GM18867 (cell line): Measurements from ENCODE around the gene EXOC6.

Source experiments
- ATAC-seq: cut with Tn5 transposase; IDR thresholded peaks from one replicate; pipeline ENCODE4 v1.9.1; 2021; ENCODE audit warnings: mild to moderate bottlenecking, moderate library complexity; ENCODE audit not compliant: unreplicated experiment

Gene EXOC6

DNA sequence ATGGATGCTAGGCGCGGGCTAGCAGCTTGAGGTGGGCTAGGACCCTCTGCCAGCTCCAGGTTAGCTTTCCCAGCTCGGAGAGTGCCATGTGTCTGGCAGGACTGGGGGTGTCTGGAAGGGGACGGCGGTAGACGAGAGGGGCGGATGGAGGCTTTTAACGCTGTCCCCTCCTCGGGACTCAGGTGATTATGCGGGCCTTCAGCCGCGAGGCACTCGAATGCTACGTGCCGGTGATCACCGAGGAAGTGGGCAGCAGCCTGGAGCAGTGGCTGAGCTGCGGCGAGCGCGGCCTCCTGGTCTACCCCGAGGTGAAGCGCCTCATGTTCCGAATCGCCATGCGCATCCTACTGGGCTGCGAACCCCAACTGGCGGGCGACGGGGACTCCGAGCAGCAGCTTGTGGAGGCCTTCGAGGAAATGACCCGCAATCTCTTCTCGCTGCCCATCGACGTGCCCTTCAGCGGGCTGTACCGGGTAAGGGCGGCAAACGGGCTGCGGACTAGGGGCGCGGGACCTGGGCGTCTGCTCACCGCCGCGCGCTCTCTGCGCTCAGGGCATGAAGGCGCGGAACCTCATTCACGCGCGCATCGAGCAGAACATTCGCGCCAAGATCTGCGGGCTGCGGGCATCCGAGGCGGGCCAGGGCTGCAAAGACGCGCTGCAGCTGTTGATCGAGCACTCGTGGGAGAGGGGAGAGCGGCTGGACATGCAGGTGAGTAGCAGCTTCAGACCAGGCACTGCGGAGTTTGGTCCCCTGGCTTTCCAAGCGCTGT is 226.5 kb downstream of the EXOC6 start:
- ATAC-seq, result no peak

DNA sequence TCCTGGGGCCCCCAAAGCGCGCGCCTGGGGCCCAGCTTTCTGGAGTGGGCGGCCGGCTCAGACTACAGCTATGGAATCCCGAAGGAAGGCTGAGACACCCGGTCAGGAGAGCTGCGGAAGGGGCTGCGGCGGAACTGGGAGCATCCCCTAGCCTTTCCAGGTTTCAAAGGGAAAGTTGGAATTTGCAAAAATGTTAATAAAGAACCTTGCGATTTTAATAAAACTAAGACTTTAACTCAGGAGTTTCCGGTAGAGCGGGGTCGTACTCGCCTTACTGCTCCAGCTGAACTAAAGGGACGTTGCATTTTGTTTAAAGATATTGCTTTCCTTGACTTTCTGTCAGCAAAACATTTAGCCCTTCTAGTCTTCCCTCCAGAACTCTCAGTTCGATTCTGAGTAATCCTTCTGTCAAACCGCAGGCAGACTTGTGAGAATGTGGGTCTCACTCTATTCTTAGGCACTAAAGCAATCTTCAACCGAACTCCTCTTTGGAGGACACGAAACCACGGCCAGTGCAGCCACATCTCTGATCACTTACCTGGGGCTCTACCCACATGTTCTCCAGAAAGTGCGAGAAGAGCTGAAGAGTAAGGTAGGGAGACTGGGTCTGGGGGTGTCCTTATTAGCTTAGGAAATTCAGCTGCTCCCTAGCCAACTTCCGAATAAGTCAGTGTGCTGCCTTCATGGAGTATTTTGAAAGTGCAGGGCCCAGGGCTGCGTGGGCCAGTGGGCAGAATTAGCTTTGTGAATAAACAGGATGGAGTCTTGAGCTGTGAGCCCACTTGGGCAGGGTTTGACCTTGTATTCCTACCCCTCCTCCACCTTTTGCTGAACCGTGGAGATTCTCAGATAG is 227.3 kb downstream of the EXOC6 start:
- ATAC-seq, result no peak

DNA sequence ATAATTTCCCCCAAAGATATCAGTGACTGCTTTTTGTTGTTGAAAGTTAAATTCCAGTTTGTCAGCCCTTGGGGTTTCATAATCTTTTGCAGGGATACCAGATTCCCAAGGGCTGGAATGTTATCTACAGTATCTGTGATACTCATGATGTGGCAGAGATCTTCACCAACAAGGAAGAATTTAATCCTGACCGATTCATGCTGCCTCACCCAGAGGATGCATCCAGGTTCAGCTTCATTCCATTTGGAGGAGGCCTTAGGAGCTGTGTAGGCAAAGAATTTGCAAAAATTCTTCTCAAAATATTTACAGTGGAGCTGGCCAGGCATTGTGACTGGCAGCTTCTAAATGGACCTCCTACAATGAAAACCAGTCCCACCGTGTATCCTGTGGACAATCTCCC is 228.6 kb downstream of the EXOC6 start:
- no peak for ATAC-seq

DNA sequence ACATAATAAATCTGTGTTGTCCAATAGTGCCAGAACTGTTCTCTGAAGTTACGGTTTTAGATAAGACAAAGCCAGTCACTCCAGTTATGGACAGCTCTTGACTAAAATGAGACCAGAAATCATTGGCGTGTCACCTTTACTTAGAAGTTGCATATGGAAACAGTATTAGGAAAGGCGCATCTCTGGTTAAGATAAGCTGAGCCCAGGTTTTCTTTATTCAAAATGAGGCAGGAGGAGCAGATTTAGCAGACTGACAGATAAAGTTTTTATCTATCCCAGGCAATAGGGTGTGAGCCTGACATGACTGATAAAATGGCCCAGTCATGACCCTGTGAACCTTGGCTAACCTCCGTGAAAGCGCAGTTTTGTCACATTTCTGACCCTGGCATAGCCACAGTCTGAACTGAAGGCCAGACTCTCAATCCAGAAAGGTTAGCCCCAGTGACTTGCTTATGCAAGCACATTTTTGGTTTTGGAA is 229.6 kb downstream of the EXOC6 start:
- ATAC-seq, result no peak

DNA sequence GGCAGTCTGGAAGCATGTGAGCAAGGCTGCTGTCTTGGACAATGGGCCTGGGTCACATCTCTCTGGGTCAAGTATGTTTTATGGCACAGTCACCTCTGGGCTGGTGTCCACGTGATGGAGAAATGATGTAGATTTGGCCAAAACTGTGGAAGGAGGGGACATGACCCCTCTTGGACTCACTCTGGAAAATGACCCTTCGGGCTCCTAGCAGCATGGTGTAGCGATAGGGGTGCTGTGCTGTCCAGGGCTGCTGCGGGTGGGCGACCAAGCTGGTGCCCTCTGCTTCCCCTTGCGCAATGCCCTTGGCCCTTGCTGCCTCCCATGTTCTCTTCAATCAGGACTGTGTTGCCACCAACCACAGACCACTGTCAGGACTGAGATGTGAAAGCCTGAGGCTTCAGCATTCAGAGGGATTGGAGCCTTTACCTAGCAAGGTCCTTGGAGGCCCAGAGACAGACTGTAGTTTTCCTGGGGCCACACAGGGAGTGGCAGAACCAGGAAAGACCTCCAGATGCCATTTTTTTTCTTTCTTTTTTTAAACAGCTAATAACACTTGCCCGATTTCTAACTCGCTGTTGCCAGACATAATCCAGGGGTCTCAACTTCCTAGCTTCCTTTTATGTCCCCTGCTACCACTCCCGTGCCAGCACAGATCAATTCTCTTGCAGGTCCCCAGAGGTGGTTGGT is 231.5 kb downstream of the EXOC6 start:
- ATAC-seq, result no peak

DNA sequence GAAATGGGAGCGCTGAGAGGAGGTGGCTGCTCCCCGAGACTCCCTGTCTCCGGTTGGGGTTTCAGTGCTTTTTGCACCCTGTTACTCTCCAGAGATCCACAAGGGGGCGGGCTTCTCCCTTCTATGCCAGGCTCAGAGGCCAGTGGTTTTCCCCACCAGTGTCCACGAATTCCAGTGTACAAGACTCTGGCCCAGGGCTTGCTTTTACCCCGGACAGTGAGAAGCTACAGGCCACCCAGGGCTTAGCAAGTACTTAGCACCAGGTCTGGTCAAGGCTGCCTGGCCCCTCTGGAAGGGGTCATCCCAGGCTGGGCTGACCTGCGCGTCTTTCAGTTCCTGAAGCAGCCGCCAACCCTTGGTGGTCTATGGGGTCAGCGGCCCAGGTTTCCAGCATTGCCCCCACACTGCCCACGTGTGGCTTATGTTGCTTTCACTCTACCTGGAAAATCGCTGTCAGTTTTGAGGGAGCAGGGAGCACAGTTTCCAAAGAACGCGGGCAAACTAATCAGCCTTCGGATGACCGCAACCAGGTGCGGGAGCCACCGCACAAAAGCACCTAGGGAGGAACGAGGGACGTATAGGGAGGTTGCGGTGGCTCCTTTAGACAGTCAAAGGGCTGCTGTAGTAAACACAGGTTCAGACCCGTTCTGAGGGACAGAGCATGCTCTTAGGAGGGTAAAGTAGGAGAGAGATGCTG is 232.2 kb downstream of the EXOC6 start:
- no peak for ATAC-seq

DNA sequence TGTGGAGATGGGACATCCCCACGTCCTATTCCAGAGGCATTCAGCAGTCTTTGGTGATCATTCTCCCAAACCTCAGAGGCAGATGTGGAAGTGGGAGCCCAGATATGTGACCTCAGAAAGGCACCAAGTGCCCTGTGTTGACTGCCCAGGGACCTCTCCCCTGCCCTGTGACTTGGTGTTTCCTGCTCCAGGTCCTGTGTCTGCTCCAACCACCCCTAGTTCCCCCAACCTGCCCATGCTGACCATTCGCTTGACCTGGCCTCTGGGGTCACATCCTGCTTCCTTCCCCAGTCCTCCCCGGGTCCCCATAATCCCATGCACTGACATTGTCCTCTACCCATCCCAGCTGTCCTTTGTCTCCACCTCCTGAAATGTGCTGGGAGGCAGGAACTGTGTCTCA is 233.0 kb downstream of the EXOC6 start:
- no peak for ATAC-seq

DNA sequence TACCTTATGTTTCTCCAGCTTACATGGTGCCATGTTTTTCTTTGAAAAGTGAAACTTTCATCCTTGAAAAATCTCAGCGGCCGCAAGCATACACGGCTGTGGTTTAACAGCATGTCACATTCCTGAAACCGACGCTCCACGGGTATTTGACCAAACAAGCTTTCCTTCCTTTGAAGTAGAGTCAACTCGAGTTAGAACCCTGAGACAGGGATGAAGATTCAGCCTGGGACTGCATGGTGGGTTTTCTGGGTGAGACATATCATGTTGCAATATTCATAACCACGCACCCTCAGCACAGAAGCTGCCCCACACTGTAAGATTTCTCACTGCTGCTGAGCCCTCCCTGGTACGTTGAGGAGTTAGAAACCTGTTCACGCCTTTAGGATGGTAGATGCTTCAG is 233.5 kb downstream of the EXOC6 start:
- no peak for ATAC-seq

DNA sequence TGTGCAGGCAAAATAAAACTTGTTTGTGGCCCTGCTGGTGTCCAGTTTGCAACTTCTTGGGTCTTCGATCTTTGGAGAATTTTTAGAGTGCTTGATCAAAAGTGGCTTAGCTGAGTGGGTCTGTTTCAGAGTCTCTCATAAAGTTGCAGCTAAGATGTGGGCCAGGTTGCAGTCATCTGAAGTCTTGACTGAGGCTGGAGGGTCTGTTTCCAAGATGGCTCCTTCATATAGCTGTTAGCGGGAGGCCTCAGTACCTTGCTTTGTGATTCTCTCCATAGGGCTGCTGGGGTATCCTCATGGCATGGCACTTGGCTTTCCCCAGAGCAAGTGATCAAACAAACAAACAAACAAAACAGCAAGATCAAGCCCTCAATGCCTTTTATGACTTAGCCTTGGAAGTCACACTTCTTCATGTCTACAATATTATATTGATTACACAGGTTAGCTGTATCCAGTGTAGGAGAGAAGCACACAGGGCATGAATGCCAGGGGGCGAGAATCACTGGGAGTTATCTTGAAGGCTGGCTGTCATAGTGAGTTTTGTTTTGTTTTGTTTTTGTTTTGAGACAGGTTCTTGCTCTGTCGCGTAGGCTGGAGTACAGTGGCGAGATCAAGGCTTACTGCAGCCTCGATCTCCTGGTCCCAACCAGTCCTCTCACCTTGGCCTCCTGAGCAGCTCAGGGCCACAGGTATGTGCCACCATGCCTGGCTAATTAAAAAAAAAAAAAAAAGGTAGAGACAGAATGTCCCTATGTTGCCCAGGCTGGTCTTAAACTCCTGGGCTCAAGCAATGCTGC is 235.6 kb downstream of the EXOC6 start:
- no peak for ATAC-seq

DNA sequence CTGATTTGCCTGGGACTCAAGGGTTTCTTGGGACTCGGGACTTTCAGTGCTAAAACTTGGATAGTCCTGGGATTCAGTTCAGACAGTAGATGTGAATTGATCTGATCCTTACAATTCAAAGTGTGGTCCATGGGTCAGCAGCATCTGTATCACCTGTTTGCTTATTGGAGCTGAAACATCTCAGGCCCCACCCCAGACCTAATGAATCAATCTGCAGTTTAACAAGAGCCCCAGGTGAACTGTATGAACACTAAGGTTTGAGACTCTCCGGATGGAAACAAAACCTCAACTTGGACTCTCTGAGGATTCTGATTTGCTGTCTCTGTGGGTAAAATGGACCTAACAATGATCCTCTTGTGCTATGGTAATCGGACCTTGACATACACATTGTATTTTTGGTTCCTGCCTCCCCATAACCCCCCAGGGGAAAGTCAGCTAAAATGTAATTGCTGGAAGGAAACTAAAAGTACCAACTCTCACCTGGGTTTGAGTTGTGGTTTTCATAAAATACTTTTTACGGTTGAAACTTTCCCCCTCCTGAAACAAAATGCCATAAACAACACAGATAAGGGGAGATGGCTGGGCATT is 237.0 kb downstream of the EXOC6 start:
- ATAC-seq, result no peak

DNA sequence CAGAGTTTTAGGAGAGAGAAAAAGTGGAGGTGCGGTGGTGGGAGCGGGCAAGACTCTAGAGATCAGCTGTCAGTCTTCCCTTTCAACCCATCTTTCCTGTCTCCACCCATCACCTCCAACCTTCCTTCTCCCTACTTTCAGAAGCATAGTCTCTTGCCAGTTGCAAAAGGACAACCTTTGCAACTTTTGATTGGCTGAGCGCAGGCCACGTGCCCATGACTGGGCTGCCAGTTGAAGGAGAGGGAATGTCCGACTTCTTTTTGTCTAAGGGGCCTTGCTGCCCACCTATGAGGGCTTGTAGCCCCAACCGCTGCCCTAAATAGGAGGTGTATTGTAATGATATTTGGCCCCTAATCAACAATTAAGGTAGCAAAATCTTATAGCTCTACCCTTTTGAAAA is 238.0 kb downstream of the EXOC6 start:
- no peak for ATAC-seq

DNA sequence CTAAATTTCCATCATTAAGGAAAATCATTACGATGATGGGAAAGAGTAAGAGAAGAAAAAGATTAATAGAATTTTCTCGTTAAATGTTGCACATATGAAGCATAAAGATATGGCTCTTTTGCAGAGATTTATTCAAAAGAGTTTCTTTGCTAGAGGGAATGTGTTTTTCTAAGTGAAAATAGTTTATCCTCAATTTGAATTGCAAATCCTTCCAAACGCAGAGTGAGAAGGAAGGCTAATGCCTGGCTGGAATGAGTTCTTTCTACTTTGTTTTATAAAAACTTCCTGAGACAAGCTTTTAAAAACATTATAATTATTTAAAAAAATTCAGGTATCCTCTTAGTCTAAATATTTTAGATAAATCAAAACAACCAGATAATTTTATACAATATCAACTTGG is 239.5 kb downstream of the EXOC6 start:
- ATAC-seq, result no peak

DNA sequence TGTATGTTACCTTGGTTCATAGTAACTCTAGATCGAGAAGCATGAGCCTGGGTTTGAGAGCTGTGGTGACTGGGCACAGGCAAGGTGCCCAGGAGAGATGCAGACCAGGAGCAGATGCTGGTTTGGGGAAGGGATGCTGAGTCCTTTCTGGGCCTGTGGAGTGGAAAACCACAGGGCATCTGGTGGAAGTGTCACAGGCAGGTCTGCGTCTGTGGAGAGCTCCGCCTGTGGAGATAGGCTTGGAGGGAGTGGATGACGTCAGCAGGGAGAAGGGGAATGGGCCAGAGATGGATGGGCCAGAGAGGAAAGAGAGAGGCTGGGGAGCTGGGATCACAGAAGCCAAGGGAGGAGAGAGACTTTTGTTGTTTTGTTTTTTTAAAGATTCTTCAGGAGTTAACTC is 240.1 kb downstream of the EXOC6 start:
- no peak for ATAC-seq

DNA sequence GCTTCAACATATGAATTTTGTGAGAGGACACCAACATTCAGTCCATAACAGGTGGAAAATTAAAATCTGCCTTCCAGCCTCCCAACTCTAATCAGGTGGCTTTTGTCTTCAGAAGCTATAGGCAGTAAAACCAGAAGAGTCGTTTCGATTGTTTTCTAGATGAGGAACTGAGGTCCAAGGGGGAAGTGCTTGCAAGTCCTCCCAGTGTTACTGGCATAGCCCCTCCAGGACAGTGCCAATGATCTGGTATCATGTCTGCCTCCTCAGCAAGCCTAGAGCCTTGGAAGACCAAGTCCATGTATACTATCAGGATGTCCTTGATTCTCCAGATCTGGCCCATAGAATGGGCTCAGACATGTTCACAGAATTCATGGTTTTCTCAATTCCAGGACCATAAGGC is 242.3 kb downstream of the EXOC6 start:
- no peak for ATAC-seq

DNA sequence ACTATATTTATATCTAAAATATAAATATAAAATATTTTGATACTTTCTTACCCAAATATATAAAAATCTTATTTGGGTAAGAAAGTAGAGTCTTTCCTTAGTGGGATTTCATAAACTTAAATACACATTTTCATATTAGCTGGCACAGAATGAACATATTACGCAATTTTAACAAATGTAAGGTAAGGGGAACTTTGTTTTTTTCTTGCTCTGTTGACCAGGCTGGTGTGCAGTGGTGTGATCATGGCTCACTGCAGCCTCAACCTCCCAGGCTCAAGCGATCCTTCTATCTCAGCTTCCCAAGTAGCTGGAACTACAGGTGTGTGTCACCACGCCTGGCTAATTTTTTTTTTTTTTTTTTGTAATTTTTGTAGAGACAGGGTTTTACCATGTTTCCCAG is 243.6 kb downstream of the EXOC6 start:
- ATAC-seq, result no peak

DNA sequence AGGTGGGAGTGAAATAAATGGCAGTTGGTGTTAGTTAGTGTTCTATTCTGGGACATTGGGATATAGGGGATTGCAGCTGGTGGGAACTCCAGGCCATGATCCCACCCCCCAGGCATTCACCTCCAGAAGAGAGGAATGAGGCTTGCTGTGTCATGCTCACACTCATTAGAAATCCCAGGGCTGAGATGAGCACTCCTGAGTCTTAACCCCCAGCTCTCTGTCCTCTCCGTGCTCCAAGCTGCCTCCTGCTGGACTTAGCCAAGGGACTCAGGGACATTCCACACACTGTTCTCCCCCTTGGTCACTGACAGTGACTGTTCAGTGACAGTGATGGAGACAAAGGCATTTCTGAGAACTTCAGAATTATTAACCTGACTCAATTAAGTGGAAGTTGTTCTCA is 246.9 kb downstream of the EXOC6 start:
- ATAC-seq, result no peak

DNA sequence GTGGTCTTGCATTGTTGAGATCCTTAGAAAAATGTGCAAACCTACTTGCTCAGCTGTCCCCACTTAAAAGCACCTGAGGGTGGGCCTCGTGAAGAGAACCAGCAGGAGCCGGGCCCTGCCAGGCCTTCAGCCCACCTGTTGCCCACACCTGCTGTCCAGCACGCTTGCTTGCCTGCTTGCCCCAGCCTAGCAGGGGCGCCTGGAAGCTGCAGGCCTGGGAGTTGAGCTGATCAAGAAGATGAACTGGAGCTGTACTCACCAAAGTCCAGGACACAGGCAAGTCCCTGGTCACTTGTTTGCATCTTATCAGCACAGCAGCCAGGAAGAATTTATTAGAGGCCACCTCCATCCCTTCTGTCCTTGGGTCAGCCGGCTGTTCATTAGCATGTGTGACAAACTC is 248.6 kb downstream of the EXOC6 start:
- ATAC-seq, result no peak

DNA sequence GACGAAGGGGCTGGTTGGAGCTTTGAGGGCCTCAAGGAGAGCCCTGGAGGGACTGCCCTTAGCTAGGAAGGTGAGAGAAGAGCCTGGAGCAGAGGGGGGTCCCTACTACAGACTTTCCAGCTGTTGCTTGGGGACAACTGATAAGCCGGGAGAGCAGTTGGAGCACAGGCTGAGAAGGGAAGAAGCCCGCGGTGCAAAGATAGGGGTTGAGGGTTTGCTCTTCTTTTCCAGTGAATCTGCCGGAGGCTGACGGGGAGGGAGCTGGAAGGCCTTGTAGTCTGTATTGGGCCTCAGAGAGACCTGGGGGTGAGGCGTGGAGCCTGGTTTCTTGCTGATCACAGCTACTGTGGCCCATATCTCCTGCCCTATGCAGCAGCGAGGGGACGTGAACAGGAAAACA is 249.1 kb downstream of the EXOC6 start:
- no peak for ATAC-seq

DNA sequence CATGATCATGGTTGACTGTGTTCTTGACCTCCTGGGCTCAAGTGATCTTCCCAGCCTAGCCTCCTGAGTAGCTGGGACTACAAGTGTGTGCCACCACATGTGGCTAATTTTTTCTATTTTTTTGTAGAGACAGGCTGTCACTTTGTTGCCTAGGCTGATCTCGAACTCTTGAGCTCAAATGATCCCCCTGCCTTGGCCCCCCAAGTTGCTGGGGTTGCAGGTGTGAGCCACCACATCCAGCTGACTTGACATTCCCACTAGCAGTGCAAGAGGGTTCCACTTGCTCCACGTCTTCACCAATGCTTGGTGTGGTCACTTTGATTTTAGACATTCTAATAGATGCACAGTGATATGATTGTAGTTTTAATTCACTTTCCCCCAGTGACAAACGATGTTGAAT is 250.5 kb downstream of the EXOC6 start:
- no peak for ATAC-seq

DNA sequence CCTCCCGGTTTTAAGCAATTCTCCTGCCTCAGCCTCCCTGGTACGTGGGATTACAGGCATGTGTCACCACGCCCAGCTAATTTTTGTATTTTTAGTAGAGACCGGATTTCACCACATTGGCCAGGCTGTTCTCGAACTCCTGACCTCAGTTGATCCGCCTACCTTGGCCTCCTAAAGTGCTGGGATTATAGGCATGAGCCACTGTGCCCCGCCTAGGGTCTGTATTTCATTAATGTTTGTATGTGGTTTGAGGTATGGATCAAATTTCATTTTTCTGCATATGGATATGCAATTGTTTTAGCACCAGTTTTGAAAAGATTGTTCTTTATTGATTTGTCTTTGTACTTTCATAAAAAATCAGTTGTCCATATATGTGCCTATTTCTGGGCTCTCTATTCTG is 251.3 kb downstream of the EXOC6 start:
- no peak for ATAC-seq
